ENCODE measurements around the gene IP6K1.

DNA sequence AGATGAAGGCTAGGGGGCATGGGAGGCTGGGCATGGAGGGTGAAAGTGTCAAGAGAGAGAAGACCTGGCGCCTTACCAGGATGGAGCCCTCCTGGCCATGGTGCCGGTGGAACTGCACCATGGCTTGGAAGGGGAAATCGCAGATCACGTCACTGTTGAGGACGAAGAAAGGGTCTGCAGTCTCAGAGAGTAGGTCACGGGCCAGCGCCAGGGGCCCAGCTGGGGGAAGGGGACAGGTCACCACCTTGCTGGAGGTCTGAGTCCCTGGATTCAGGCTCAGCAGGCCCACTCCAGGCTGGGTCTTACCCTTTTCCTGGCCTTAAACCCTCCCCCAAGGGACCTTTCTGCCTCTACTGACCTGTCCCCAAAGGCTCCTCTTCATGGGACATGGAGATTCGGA lies 63.4 kb downstream of the IP6K1 start:
- TF ChIP-seq, protein P1, sequence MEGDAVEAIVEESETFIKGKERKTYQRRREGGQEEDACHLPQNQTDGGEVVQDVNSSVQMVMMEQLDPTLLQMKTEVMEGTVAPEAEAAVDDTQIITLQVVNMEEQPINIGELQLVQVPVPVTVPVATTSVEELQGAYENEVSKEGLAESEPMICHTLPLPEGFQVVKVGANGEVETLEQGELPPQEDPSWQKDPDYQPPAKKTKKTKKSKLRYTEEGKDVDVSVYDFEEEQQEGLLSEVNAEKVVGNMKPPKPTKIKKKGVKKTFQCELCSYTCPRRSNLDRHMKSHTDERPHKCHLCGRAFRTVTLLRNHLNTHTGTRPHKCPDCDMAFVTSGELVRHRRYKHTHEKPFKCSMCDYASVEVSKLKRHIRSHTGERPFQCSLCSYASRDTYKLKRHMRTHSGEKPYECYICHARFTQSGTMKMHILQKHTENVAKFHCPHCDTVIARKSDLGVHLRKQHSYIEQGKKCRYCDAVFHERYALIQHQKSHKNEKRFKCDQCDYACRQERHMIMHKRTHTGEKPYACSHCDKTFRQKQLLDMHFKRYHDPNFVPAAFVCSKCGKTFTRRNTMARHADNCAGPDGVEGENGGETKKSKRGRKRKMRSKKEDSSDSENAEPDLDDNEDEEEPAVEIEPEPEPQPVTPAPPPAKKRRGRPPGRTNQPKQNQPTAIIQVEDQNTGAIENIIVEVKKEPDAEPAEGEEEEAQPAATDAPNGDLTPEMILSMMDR (IDR thresholded peaks at IDR 0.05) = no peak
- no peak for TF ChIP-seq POLR2A (IDR thresholded peaks at IDR 0.05)
